Stimulated activated naive CD8-positive, alpha-beta T cell treated with anti-CD3 and anti-CD28 coated beads, Interleukin-15, amount 100 ng/mL, for 72 hours (primary cell): ENCODE measurements around the gene PDGFRB.
A peak's percentile ranks its signal among the peaks of the same experiment; 100 is the strongest.

Experiments
- ATAC-seq: fragments of 150-1000 bp; cut with Tn5 transposase; 2 replicates; pipeline ENCODE4 v1.10.0; 2021; ENCODE audit warnings: mild to moderate bottlenecking, moderate library complexity
- DNase-seq, 2 donors: peaks; one replicate each; pipeline ENCODE4 v3.0.0; 2021 to 2022
- H3K27ac Mint-ChIP-seq, 2 donors: one replicate each; pipeline ENCODE4 v1.8.0; 2022; ENCODE audit warnings: mild to moderate bottlenecking in 2 of 2, mixed read lengths in 2 of 2, moderate library complexity in 2 of 2
- H3K27me3 Mint-ChIP-seq: one replicate; pipeline ENCODE4 v1.8.0; 2022; ENCODE audit warnings: mixed read lengths
- H3K4me1 Mint-ChIP-seq: one replicate; pipeline ENCODE4 v1.8.0; 2022; ENCODE audit warnings: mild to moderate bottlenecking, mixed read lengths
- H3K4me3 Mint-ChIP-seq, 2 donors: one replicate each; pipeline ENCODE4 v1.8.0; 2022; ENCODE audit warnings: mild to moderate bottlenecking in 2 of 2, mixed read lengths in 2 of 2, moderate library complexity in 1 of 2
- H3K9me3 Mint-ChIP-seq, 2 donors: one replicate each; pipeline ENCODE4 v1.8.0; 2022; ENCODE audit warnings: mixed read lengths in 2 of 2

The PDGFRB gene

GRCh38 chr5:150146862-150147601, 8.6 kb downstream of the PDGFRB start:
- no peaks in the 10 kb centered on the region for H3K9me3 Mint-ChIP-seq
- H3K27ac Mint-ChIP-seq = no peak overlapping the region
- ATAC-seq = peak; percentile 10
- no peaks in the 10 kb centered on the region for H3K27me3 Mint-ChIP-seq
- DNase-seq = no peak
- H3K4me3 Mint-ChIP-seq = no peak overlapping the region
- no peaks in the 10 kb centered on the region for H3K4me1 Mint-ChIP-seq

- Mint-ChIP-seq H3K27me3 (no peaks in the 10 kb centered on the region), H3K4me3 (no peak overlapping the region), H3K27ac (no peak overlapping the region), H3K9me3 (no peaks in the 10 kb centered on the region), H3K4me1 (no peaks in the 10 kb centered on the region)
- no peak for ATAC-seq
- no peak for DNase-seq
These were observed 9.4 kb downstream of the PDGFRB start for GRCh38 chr5:150146235-150146634.

DNA sequence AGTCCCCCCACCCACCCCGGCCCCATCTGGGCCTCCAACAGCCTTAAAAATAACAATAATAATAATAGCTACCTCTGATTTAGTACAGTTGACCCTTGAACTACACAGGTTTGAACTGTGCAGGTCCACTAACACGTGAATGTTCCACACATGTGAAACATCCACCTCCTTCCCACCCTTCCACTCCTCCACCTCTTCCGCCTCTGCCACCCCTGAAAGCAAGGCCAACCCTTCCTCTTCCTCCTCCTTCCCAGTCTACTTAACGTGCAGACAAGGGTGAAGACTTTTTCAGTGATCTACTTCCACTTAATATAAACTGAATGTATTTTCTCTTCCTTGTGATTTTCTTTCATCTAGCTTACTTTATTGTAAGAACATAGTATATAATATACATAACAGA, 10.8 kb downstream of the PDGFRB start:
- no peak for DNase-seq
- no peaks in the 10 kb centered on the region for H3K4me1 Mint-ChIP-seq
- no peak overlapping the region for H3K27ac Mint-ChIP-seq
- H3K4me3 Mint-ChIP-seq = no peak overlapping the region
- H3K9me3 Mint-ChIP-seq = no peaks in the 10 kb centered on the region
- ATAC-seq = no peak
- H3K27me3 Mint-ChIP-seq = no peaks in the 10 kb centered on the region

DNA sequence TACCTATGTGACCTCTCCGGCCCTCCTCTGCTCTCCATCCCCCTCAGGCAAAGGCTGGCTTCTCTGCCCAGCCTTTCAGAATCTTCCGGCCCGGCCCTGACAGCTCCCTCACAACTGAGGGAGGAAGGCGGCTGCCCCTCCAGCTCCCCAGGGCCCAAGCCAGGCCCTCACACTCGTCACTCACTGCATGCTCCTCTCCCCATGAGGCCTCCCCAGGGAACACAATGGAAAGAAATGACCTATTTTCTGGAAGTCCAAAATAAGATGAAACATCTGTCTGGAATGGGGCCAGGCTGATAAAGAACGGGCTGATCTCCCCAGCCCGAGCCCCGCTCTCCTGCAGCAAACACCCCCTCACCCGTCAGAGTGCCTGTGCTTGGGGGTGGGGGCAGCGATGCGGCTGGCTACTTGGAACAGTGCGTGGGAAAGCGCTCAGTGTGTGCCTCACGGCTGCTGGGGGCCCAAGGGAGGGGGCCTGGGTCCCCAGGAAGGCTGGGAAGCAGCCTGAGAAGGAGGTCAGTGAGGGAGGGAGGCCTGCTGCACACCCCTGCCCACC, 11.3 kb downstream of the PDGFRB start:
- no peak for DNase-seq
- Mint-ChIP-seq H3K4me1 (no peaks in the 10 kb centered on the region), H3K9me3 (no peaks in the 10 kb centered on the region), H3K4me3 (no peak overlapping the region), H3K27me3 (no peaks in the 10 kb centered on the region), H3K27ac (peak overlapping the region in 1 of 2 donors; percentile 22)
- ATAC-seq = no peak

- ATAC-seq = no peak
- no peak for DNase-seq
- H3K27me3 Mint-ChIP-seq = no peaks in the 10 kb centered on the region
- no peak overlapping the region for H3K27ac Mint-ChIP-seq
- no peaks in the 10 kb centered on the region for H3K4me1 Mint-ChIP-seq
- H3K4me3 Mint-ChIP-seq = no peak overlapping the region
- no peaks in the 10 kb centered on the region for H3K9me3 Mint-ChIP-seq
These were observed 12.0 kb downstream of the PDGFRB start for GRCh38 chr5:150143350-150144245.

GRCh38 chr5:150142959-150143349, 12.7 kb downstream of the PDGFRB start:
- H3K4me1 Mint-ChIP-seq = no peaks in the 10 kb centered on the region
- no peak overlapping the region for H3K4me3 Mint-ChIP-seq
- no peak for ATAC-seq
- H3K9me3 Mint-ChIP-seq = no peaks in the 10 kb centered on the region
- H3K27ac Mint-ChIP-seq = peak overlapping the region in 1 of 2 donors; percentile 32
- DNase-seq = no peak
- no peaks in the 10 kb centered on the region for H3K27me3 Mint-ChIP-seq

- H3K9me3 Mint-ChIP-seq = no peaks in the 10 kb centered on the region
- no peaks in the 10 kb centered on the region for H3K4me1 Mint-ChIP-seq
- no peak overlapping the region for H3K27ac Mint-ChIP-seq
- no peaks in the 10 kb centered on the region for H3K27me3 Mint-ChIP-seq
- no peak for DNase-seq
- H3K4me3 Mint-ChIP-seq = no peak overlapping the region
- no peak for ATAC-seq
These were observed 13.3 kb downstream of the PDGFRB start for GRCh38 chr5:150142185-150142958.

DNA sequence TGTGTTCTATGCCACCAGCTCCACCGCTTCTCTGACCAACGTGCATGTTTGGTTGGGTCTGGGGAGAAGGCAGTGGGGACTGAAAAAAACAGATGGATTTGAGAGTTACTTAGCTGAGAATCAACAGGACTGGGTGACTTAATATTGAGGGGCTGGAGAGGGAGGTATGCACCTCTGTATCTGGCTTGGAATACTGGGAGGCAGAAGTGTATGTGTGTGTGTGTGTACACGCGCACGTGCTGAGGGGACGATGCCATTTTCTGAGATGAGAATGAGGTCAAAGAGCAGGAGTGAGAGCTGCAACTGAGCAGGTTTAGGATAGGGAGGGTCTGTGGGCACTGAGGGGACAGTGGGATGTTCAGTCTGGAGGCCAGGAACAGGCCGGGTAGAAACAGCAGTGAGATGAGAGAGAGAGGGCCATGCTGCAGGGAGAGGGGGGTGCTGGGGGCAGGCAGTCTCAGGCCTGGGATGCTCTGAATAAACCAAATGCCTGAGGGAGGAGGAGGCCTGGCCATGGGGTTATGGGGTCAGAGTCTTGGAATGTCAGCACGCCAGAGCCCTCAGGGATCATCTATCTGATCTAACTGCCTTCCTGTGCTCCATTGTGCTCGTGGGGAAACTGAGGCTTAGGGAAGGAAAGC, 14.0 kb downstream of the PDGFRB start:
- no peak overlapping the region for H3K4me3 Mint-ChIP-seq
- no peaks in the 10 kb centered on the region for H3K4me1 Mint-ChIP-seq
- no peaks in the 10 kb centered on the region for H3K27me3 Mint-ChIP-seq
- no peak for DNase-seq
- no peak for ATAC-seq
- H3K9me3 Mint-ChIP-seq = no peaks in the 10 kb centered on the region
- peak overlapping the region in 1 of 2 donors; percentile 10 for H3K27ac Mint-ChIP-seq

DNA sequence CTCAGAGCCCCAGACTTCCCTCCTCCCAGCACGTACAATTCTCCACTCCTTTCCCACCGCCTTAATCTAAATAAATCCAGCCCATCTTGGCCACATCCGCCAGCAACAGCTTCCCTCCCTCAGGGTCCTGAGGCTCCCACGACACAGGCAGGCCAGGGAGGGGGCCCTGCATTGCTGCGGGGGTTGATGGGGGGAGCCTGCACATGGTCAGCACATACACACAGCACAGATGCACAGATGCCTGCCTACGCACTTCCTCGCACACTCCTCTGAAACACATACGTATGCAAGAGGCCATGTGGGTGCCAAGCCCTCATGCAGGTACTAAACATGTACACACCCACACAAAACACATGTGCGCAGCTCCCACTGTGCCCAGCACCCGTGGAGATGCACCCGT, 14.8 kb downstream of the PDGFRB start:
- H3K4me1 Mint-ChIP-seq = no peaks in the 10 kb centered on the region
- no peaks in the 10 kb centered on the region for H3K9me3 Mint-ChIP-seq
- H3K4me3 Mint-ChIP-seq = no peak overlapping the region
- no peaks in the 10 kb centered on the region for H3K27me3 Mint-ChIP-seq
- no peak overlapping the region for H3K27ac Mint-ChIP-seq
- DNase-seq (no peak), ATAC-seq (no peak)

GRCh38 chr5:150139334-150139733, 16.3 kb downstream of the PDGFRB start:
- no peak overlapping the region for H3K27ac Mint-ChIP-seq
- H3K9me3 Mint-ChIP-seq = no peaks in the 10 kb centered on the region
- H3K4me1 Mint-ChIP-seq = no peaks in the 10 kb centered on the region
- no peaks in the 10 kb centered on the region for H3K27me3 Mint-ChIP-seq
- DNase-seq (no peak), ATAC-seq (no peak)
- no peak overlapping the region for H3K4me3 Mint-ChIP-seq

- no peaks in the 10 kb centered on the region for H3K9me3 Mint-ChIP-seq
- H3K27ac Mint-ChIP-seq = peak overlapping the region in 1 of 2 donors; percentile 32
- no peak overlapping the region for H3K4me3 Mint-ChIP-seq
- no peaks in the 10 kb centered on the region for H3K27me3 Mint-ChIP-seq
- no peaks in the 10 kb centered on the region for H3K4me1 Mint-ChIP-seq
- no peak for DNase-seq
- ATAC-seq = no peak
These were observed 16.9 kb downstream of the PDGFRB start for GRCh38 chr5:150138551-150139265.

GRCh38 chr5:150137997-150138396, 17.6 kb downstream of the PDGFRB start:
- ATAC-seq = no peak
- H3K4me1 Mint-ChIP-seq = no peaks in the 10 kb centered on the region

DNA sequence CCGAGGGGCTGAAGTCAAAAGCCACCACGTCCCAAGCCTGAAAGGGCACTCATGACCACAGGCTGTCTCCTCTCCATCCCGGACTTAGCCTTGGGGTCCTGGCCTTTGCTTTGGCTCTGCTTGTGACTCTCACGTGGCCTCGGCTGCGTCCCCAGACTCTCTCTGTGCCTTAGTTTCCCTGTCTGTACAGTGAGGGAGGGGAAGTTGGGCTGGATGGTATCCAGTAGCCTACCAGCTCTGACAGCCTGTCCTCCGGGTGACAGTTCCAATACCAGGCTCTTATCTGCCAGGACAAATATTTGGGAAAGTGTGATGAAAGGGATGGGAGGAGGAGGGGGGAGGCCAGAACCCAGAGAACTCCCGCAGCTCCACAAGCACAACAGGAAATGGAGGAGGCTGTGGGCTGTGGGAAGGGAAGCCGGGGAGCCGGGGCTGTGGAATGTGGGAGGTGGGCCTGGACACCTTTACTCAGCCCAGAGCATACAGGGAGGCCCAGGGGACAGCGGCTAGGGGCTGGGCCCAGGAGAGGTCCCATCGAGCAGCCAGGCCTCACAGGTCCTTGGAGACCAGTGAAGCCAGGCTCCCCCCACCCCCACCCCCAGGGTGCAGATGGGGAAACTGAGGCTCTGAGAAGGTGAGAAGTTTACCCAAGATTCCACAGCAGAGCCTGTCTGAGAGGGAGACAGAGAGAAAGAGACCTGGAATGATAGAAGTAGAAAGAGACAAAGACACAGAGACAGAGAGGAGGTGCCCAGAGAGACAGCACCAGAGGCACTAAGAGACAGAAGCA, 18.3 kb downstream of the PDGFRB start:
- H3K9me3 Mint-ChIP-seq = no peaks in the 10 kb centered on the region
- H3K27ac Mint-ChIP-seq = no peak overlapping the region
- H3K4me1 Mint-ChIP-seq = no peaks in the 10 kb centered on the region
- ATAC-seq (no peak), DNase-seq (no peak)
- no peak overlapping the region for H3K4me3 Mint-ChIP-seq
- no peaks in the 10 kb centered on the region for H3K27me3 Mint-ChIP-seq

More at GRCh38 chr5:150137997-150138396, 17.6 kb downstream of the PDGFRB start:
- no peak overlapping the region for H3K4me3 Mint-ChIP-seq
- H3K27ac Mint-ChIP-seq = no peak overlapping the region
- H3K27me3 Mint-ChIP-seq = no peaks in the 10 kb centered on the region
- no peaks in the 10 kb centered on the region for H3K9me3 Mint-ChIP-seq
- DNase-seq = no peak
